ENCODE data around the gene RTKN2.

GRCh38 chr10:62303922-62304321 is 35.3 kb upstream of the RTKN2 start:
- TF ChIP-seq, protein P1, sequence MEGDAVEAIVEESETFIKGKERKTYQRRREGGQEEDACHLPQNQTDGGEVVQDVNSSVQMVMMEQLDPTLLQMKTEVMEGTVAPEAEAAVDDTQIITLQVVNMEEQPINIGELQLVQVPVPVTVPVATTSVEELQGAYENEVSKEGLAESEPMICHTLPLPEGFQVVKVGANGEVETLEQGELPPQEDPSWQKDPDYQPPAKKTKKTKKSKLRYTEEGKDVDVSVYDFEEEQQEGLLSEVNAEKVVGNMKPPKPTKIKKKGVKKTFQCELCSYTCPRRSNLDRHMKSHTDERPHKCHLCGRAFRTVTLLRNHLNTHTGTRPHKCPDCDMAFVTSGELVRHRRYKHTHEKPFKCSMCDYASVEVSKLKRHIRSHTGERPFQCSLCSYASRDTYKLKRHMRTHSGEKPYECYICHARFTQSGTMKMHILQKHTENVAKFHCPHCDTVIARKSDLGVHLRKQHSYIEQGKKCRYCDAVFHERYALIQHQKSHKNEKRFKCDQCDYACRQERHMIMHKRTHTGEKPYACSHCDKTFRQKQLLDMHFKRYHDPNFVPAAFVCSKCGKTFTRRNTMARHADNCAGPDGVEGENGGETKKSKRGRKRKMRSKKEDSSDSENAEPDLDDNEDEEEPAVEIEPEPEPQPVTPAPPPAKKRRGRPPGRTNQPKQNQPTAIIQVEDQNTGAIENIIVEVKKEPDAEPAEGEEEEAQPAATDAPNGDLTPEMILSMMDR (IDR thresholded peaks at IDR 0.05), result no peak
- TF ChIP-seq POLR2A (IDR thresholded peaks at IDR 0.05), result no peak
